GM12878 (cell line): ENCODE data around the gene RMI2. TPM values are rescaled to one million over a fixed set of nuclear protein-coding genes. Genes with fewer than 3 reads are reported as not detected.

Experiments used
- ATF7 ChIP-seq: fragments of 450-650 bp; IDR thresholded peaks from 2 replicates; pipeline ENCODE4 v1.6.1; 2016; ENCODE audit warnings: low read depth, mild to moderate bottlenecking
- BRCA1 ChIP-seq: IDR thresholded peaks from 2 replicates; pipeline ENCODE4 v1.6.1; 2011; ENCODE audit warnings: low read depth, low read length, improper control_type of control experiment
- CREM ChIP-seq: IDR thresholded peaks from 2 replicates; pipeline ENCODE4 v1.6.1; 2014; ENCODE audit warnings: antibody characterized with exemption, low read depth
- DPF2 ChIP-seq: fragments of 450-650 bp; IDR thresholded peaks from 2 replicates; pipeline ENCODE4 v1.6.1; 2017; ENCODE audit warnings: mild to moderate bottlenecking
- EED ChIP-seq: sonication (generic); IDR thresholded peaks from 2 replicates; pipeline ENCODE4 v1.6.1; 2016; ENCODE audit warnings: antibody characterized with exemption, low read depth
- EZH2 ChIP-seq: IDR thresholded peaks from 2 replicates; pipeline ENCODE4 v1.6.1; 2012; ENCODE audit warnings: low read depth, mild to moderate bottlenecking, control low read depth, inconsistent platforms, low read length, borderline replicate concordance; ENCODE audit not compliant: control insufficient read depth
- PAX8 ChIP-seq: fragments of 450-650 bp; IDR thresholded peaks from 2 replicates; pipeline ENCODE4 v1.6.1; 2017; ENCODE audit warnings: mild to moderate bottlenecking, moderate library complexity
- POU2F2 ChIP-seq: IDR thresholded peaks from 3 replicates; pipeline ENCODE4 v1.6.1; 2011; ENCODE audit warnings: low read depth, mild to moderate bottlenecking, low read length, borderline replicate concordance
- RAD51 ChIP-seq: fragments of 450-650 bp; IDR thresholded peaks from 2 replicates; pipeline ENCODE4 v1.6.1; 2016; ENCODE audit warnings: moderate library complexity, mild to moderate bottlenecking, inconsistent platforms
- RB1 ChIP-seq: fragments of 450-650 bp; formaldehyde crosslinking; IDR thresholded peaks from 2 replicates; pipeline ENCODE4 v1.6.1; 2017; ENCODE audit warnings: mild to moderate bottlenecking, borderline replicate concordance
- SMAD1 ChIP-seq: fragments of 450-650 bp; IDR thresholded peaks from 2 replicates; pipeline ENCODE4 v1.6.1; 2018; ENCODE audit warnings: mild to moderate bottlenecking, low read depth; ENCODE audit not compliant: partially characterized antibody
- SREBF1 ChIP-seq: IDR thresholded peaks from 2 replicates; pipeline ENCODE4 v1.6.1; 2012; ENCODE audit warnings: mild to moderate bottlenecking, low read length
- SRF ChIP-seq, 2 experiments: IDR thresholded peaks; 2 replicates each; pipeline ENCODE4 v1.6.1; 2011; ENCODE audit warnings: low read depth in 2 of 2, low read length in 2 of 2, mild to moderate bottlenecking in 1 of 2, moderate library complexity in 1 of 2
- SUPT20H ChIP-seq: IDR thresholded peaks from 2 replicates; pipeline ENCODE4 v1.6.1; 2011; ENCODE audit warnings: low read depth, mild to moderate bottlenecking, low read length, moderate library complexity, borderline replicate concordance; ENCODE audit not compliant: control insufficient read depth
- TAF1 ChIP-seq: IDR thresholded peaks from 2 replicates; pipeline ENCODE4 v1.6.1; 2011; ENCODE audit warnings: mild to moderate bottlenecking, low read depth, low read length, borderline replicate concordance
- polyA plus RNA-seq, 11 experiments: library from polyadenylated mRNA; depleted of rRNA in 4 of 11; unstranded in 6 of 11; stranded (reverse) in 5 of 11; fragments of >200 nt; fragmentation: Nextera tagmentation in 4 of 11; fragmentation: Illumina TruSeq in 1 of 11; extraction: Ambion mirVana in 4 of 11; extraction: Trizol in 1 of 11; gene quantifications; 1 replicate in 1 of 11; 2 replicates in 10 of 11; pipeline versions ENCODE4 v1.2.1 to v1.2.3, GENCODE V29; 2011 to 2016; ENCODE audit warnings: inconsistent platforms in 2 of 11, missing spikeins in 2 of 11, low read depth in 1 of 11
- total RNA-seq, 4 experiments: library from RNA; depleted of rRNA in 3 of 4; stranded (reverse); fragments of >200 nt in 3 of 4; fragmentation: Illumina TruSeq in 1 of 4; extraction: Trizol in 1 of 4; gene quantifications; 2 replicates each; pipeline versions ENCODE4 v1.2.1 to v1.2.3, GENCODE V29; 2013 to 2021
- TF ChIP-seq, protein P1 (sequence below): IDR thresholded peaks from 2 replicates; pipeline ENCODE4 v1.6.1; 2011; ENCODE audit warnings: borderline replicate concordance, low read depth, mild to moderate bottlenecking, moderate library complexity, mixed read lengths, low read length; ENCODE audit not compliant: insufficient read depth; ENCODE audit errors: extremely low read length
- TF ChIP-seq, protein P2 (sequence below): IDR thresholded peaks from 2 replicates; pipeline ENCODE4 v1.6.1; 2011; ENCODE audit warnings: mild to moderate bottlenecking, low read depth, low read length, moderate library complexity; ENCODE audit not compliant: insufficient replicate concordance

The RMI2 gene
- total and polyA plus RNA-seq, 10 of the 15 experiments (the other 5 are each of a cell fraction or from before 2014, with no cell fraction given), result 9.6 to 68.8 (median 32.1) TPM

GRCh38 chr16:11302977-11303376 lies 42.3 kb upstream of the RMI2 start (continued):
- TF ChIP-seq EZH2, result no peak
- TF ChIP-seq POU2F2, result no peak
- TF ChIP-seq BRCA1, result no peak
- TF ChIP-seq RAD51, result 0 out of 2 replicates have a peak, but pooled peaks have one; percentile 38
- no peak for TF ChIP-seq EED
- TF ChIP-seq SUPT20H, result no peak
- no peak for TF ChIP-seq SREBF1
- no peak for TF ChIP-seq DPF2
- TF ChIP-seq TAF1, result no peak
- TF ChIP-seq PAX8, result no peak
- TF ChIP-seq, protein P1, sequence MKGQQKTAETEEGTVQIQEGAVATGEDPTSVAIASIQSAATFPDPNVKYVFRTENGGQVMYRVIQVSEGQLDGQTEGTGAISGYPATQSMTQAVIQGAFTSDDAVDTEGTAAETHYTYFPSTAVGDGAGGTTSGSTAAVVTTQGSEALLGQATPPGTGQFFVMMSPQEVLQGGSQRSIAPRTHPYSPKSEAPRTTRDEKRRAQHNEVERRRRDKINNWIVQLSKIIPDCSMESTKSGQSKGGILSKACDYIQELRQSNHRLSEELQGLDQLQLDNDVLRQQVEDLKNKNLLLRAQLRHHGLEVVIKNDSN, result no peak
- no peak for TF ChIP-seq SRF (IDR thresholded peaks at IDR 0.05; ENCODE audit: low read depth in 2 of 2, low read length in 2 of 2)
- no peak for TF ChIP-seq ATF7
- no peak for TF ChIP-seq CREM
- no peak for TF ChIP-seq RB1
- TF ChIP-seq, protein P2, sequence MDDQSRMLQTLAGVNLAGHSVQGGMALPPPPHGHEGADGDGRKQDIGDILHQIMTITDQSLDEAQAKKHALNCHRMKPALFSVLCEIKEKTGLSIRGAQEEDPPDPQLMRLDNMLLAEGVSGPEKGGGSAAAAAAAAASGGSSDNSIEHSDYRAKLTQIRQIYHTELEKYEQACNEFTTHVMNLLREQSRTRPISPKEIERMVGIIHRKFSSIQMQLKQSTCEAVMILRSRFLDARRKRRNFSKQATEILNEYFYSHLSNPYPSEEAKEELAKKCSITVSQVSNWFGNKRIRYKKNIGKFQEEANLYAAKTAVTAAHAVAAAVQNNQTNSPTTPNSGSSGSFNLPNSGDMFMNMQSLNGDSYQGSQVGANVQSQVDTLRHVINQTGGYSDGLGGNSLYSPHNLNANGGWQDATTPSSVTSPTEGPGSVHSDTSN, result no peak
- peak; percentile 52 for TF ChIP-seq SMAD1
